IPS DF 6.9 (cell line): ENCODE measurements around the gene MRPL11.

ENCODE experiments used
- DNase-seq: peaks from one replicate; pipeline ENCODE4 v3.0.0-alpha.2; 2013; ENCODE audit warnings: low read depth, low spot score
- H3K27ac ChIP-seq: one replicate; pipeline ENCODE4 v1.5.1; 2013; ENCODE audit warnings: low read length, control low read depth
- H3K27me3 ChIP-seq: 2 replicates; pipeline ENCODE4 v1.6.1; 2013; ENCODE audit warnings: mild to moderate bottlenecking, low read length; ENCODE audit not compliant: control insufficient read depth, insufficient read depth
- H3K36me3 ChIP-seq: 2 replicates; pipeline ENCODE4 v1.6.1; 2013; ENCODE audit warnings: low read length; ENCODE audit not compliant: control insufficient read depth, insufficient read depth
- H3K4me1 ChIP-seq: 2 replicates; pipeline ENCODE4 v1.6.1; 2013; ENCODE audit warnings: low read length; ENCODE audit not compliant: control insufficient read depth, insufficient read depth
- H3K4me3 ChIP-seq: 2 replicates; pipeline ENCODE4 v1.5.1; 2013; ENCODE audit warnings: mild to moderate bottlenecking, low read length
- H3K9me3 ChIP-seq: 2 replicates; pipeline ENCODE4 v1.6.1; 2013; ENCODE audit warnings: low read length, inconsistent platforms; ENCODE audit not compliant: control insufficient read depth, insufficient read depth
- WGBS: extraction: QIAGEN DNeasy Blood & Tissue Kit; methylation state at CpG from one replicate; pipeline ENCODE4 v1.1.7; 2013; ENCODE audit warnings: mixed read lengths, missing lambda C conversion rate; ENCODE audit not compliant: insufficient read length, insufficient coverage; 5-methylcytosine and 5-hydroxymethylcytosine counted together

Gene MRPL11

GRCh38 chr11:66429983-66430602 lies 8.6 kb downstream of the MRPL11 start:
- no peaks in the 10 kb centered on the region for H3K4me1 ChIP-seq
- no CpG with 5 or more reads among the region's 9 CpGs for WGBS
- H3K36me3 ChIP-seq, result no peaks in the 10 kb centered on the region
- peak; percentile 55 for DNase-seq
- H3K4me3 ChIP-seq, result no peak overlapping the region
- H3K27me3 ChIP-seq, result no peaks in the 10 kb centered on the region
- no peaks in the 10 kb centered on the region for H3K9me3 ChIP-seq
- H3K27ac ChIP-seq, result no peak overlapping the region

GRCh38 chr11:66428933-66429332 lies 9.7 kb downstream of the MRPL11 start:
- no CpG with 5 or more reads among the region's 2 CpGs for whole genome bisulfite sequencing
- no peak for DNase-seq
- H3K36me3 ChIP-seq, result no peaks in the 10 kb centered on the region
- no peaks in the 10 kb centered on the region for H3K9me3 ChIP-seq
- no peaks in the 10 kb centered on the region for H3K27me3 ChIP-seq
- H3K4me3 ChIP-seq, result no peak overlapping the region
- no peak overlapping the region for H3K27ac ChIP-seq
- no peaks in the 10 kb centered on the region for H3K4me1 ChIP-seq

- H3K27me3 ChIP-seq, result peaks cover 1% of the 10 kb centered on the region; the same call in 1 of the 2 replicates
- no peak overlapping the region for H3K4me3 ChIP-seq
- no peak overlapping the region for H3K27ac ChIP-seq
- H3K9me3 ChIP-seq, result no peaks in the 10 kb centered on the region
- no peak for DNase-seq
- H3K4me1 ChIP-seq, result no peaks in the 10 kb centered on the region
- no CpG with 5 or more reads among the region's 23 CpGs for WGBS
- no peaks in the 10 kb centered on the region for H3K36me3 ChIP-seq
Measured at GRCh38 chr11:66426314-66426713, 12.3 kb downstream of the MRPL11 start.

- Histone ChIP-seq H3K9me3 (no peaks in the 10 kb centered on the region), H3K36me3 (no peaks in the 10 kb centered on the region), H3K27me3 (peaks cover 20% of the 10 kb centered on the region), H3K4me3 (no peak overlapping the region; the same call in 1 of the 2 replicates), H3K4me1 (peaks cover 12% of the 10 kb centered on the region), H3K27ac (no peak overlapping the region)
- peak; percentile 83 for DNase-seq
- no CpG with 5 or more reads among the region's 38 CpGs for WGBS
Measured at GRCh38 chr11:66421492-66422205, 17.0 kb downstream of the MRPL11 start.

GRCh38 chr11:66420671-66421476 lies 17.8 kb downstream of the MRPL11 start, which contains the start of gene NPAS4:
Gene NPAS4, plus strand, starts transcription at chr11:66421035. Its CDS starts 145 bp downstream, at chr11:66421180.
- Histone ChIP-seq H3K27me3 (peaks cover 20% of the 10 kb centered on the region), H3K27ac (no peak within 1 kb of the TSS), H3K36me3 (no peaks in the 10 kb centered on the region), H3K4me3 (peak within 1 kb of the TSS; percentile 31; the same call in 1 of the 2 replicates), H3K4me1 (peaks cover 12% of the 10 kb centered on the region), H3K9me3 (no peaks in the 10 kb centered on the region)
- WGBS, result no CpG with 5 or more reads among the region's 71 CpGs
- DNase-seq, result no peak

GRCh38 chr11:66419825-66420224 lies 18.8 kb downstream of the MRPL11 start:
- H3K4me1 ChIP-seq, result peaks cover 14% of the 10 kb centered on the region
- H3K9me3 ChIP-seq, result no peaks in the 10 kb centered on the region
- H3K4me3 ChIP-seq, result peak overlapping the region; percentile 14; the same call in 1 of the 2 replicates
- peaks cover 20% of the 10 kb centered on the region for H3K27me3 ChIP-seq
- H3K27ac ChIP-seq, result no peak overlapping the region
- H3K36me3 ChIP-seq, result no peaks in the 10 kb centered on the region
- WGBS, result no CpG with 5 or more reads among the region's 30 CpGs
- DNase-seq, result no peak

GRCh38 chr11:66418986-66419308 lies 19.7 kb downstream of the MRPL11 start:
- DNase-seq, result no peak
- no peak overlapping the region for H3K4me3 ChIP-seq
- H3K4me1 ChIP-seq, result peaks cover 15% of the 10 kb centered on the region
- no CpG with 5 or more reads among the region's 3 CpGs for WGBS
- H3K27me3 ChIP-seq, result peaks cover 20% of the 10 kb centered on the region
- H3K27ac ChIP-seq, result no peak overlapping the region
- H3K9me3 ChIP-seq, result no peaks in the 10 kb centered on the region
- no peaks in the 10 kb centered on the region for H3K36me3 ChIP-seq

- H3K27me3 ChIP-seq, result peaks cover 20% of the 10 kb centered on the region
- WGBS, result no CpG with 5 or more reads among the region's 16 CpGs
- no peaks in the 10 kb centered on the region for H3K36me3 ChIP-seq
- H3K4me1 ChIP-seq, result peaks cover 21% of the 10 kb centered on the region
- H3K9me3 ChIP-seq, result no peaks in the 10 kb centered on the region
- H3K27ac ChIP-seq, result no peak overlapping the region
- peak; percentile 70 for DNase-seq
- H3K4me3 ChIP-seq, result no peak overlapping the region
Measured at GRCh38 chr11:66418168-66418985, 20.3 kb downstream of the MRPL11 start.

GRCh38 chr11:66417000-66417399 lies 21.6 kb downstream of the MRPL11 start:
- DNase-seq, result no peak
- Histone ChIP-seq H3K27ac (no peak overlapping the region), H3K4me3 (no peak overlapping the region), H3K4me1 (peaks cover 24% of the 10 kb centered on the region), H3K9me3 (no peaks in the 10 kb centered on the region), H3K36me3 (no peaks in the 10 kb centered on the region), H3K27me3 (peaks cover 20% of the 10 kb centered on the region)
- no CpG with 5 or more reads among the region's 11 CpGs for WGBS

- no peaks in the 10 kb centered on the region for H3K36me3 ChIP-seq
- no peak overlapping the region for H3K4me3 ChIP-seq
- peaks cover 22% of the 10 kb centered on the region for H3K4me1 ChIP-seq
- peaks cover 10% of the 10 kb centered on the region for H3K27me3 ChIP-seq
- no peak for DNase-seq
- no peak overlapping the region for H3K27ac ChIP-seq
- no CpG with 5 or more reads among the region's 2 CpGs for WGBS
- H3K9me3 ChIP-seq, result no peaks in the 10 kb centered on the region
Measured at GRCh38 chr11:66415423-66415822, 23.2 kb downstream of the MRPL11 start.
